Panc1 (cell line): ENCODE results near the gene PIP5K1A. TPM values are rescaled to one million over a fixed set of nuclear protein-coding genes. Genes with fewer than 3 reads are reported as not detected.

Experiments used
- ATAC-seq: fragments of 200-7000 bp; cut with Tn5 transposase; 2 replicates; pipeline ENCODE4 v1.9.1; 2020; ENCODE audit warnings: mild to moderate bottlenecking, moderate library complexity
- BruUV-seq: library from RNA; stranded (reverse); fragments of 400-500 nt; replicated peaks from 2 replicates; lab custom pipeline; 2021; lab: Mats Ljungman, UMichigan
- CTCF ChIA-PET: fragments of 300-600 bp; sonication (Branson Sonifier 250); formaldehyde crosslinking; loops from one replicate; lab custom pipeline; 2022; ENCODE audit warnings: antibody characterized with exemption; lab: Charles Lee
- POLR2A ChIA-PET: fragments of 300-600 bp; sonication (Branson Sonifier 250); formaldehyde crosslinking; loops from one replicate; lab custom pipeline; 2022; ENCODE audit warnings: antibody characterized with exemption; lab: Charles Lee
- DNase-seq: peaks from one replicate; pipeline ENCODE4 v3.0.0-alpha.2; 2010; ENCODE audit warnings: low read depth, low spot score
- H3K27ac ChIP-seq: 2 replicates; pipeline ENCODE4 v1.5.1; 2011; ENCODE audit warnings: mild to moderate bottlenecking, low read length, inconsistent platforms
- H3K27me3 ChIP-seq: fragments of 200-500 bp; sonication (Bioruptor generic); 2 replicates; pipeline ENCODE4 v1.6.0; 2014; ENCODE audit warnings: low read length, inconsistent platforms; ENCODE audit not compliant: control insufficient read depth, insufficient read depth
- H3K36me3 ChIP-seq: fragments of 200-500 bp; sonication (Bioruptor generic); 2 replicates; pipeline ENCODE4 v1.5.1; 2014; ENCODE audit warnings: inconsistent platforms, mild to moderate bottlenecking, low read length, moderate library complexity; ENCODE audit not compliant: control insufficient read depth, insufficient read depth
- H3K4me1 ChIP-seq: 2 replicates; pipeline ENCODE4 v1.5.1; 2011; ENCODE audit warnings: inconsistent platforms, mild to moderate bottlenecking, low read length, moderate library complexity; ENCODE audit not compliant: control insufficient read depth, insufficient read depth
- H3K4me3 ChIP-seq, 2 experiments: 2 replicates each; pipeline ENCODE4 v1.5.1; 2011 to 2012; ENCODE audit warnings: low read depth in 2 of 2, low read length in 2 of 2, mild to moderate bottlenecking in 2 of 2, inconsistent platforms in 1 of 2, moderate library complexity in 1 of 2
- H3K9me3 ChIP-seq: fragments of 200-500 bp; sonication (Bioruptor generic); 2 replicates; pipeline ENCODE4 v1.5.1; 2014; ENCODE audit warnings: low read depth, mild to moderate bottlenecking, inconsistent platforms, low read length, moderate library complexity; ENCODE audit not compliant: control insufficient read depth, insufficient read depth
- POLR2AphosphoS5 ChIP-seq: IDR thresholded peaks from 2 replicates; pipeline ENCODE4 v1.6.1; 2012; ENCODE audit warnings: mild to moderate bottlenecking, low read depth, low read length, moderate library complexity
- SIN3A ChIP-seq: IDR thresholded peaks from 2 replicates; pipeline ENCODE4 v1.6.1; 2012; ENCODE audit warnings: low read depth, mild to moderate bottlenecking, low read length, moderate library complexity, borderline replicate concordance; ENCODE audit not compliant: insufficient read depth
- TCF7L2 ChIP-seq: IDR thresholded peaks from 2 replicates; pipeline ENCODE4 v1.6.1; 2011; ENCODE audit warnings: mild to moderate bottlenecking, low read depth, low read length, inconsistent platforms
- in situ Hi-C: cut with HindIII; loops from 2 replicates; pipeline ENCODE4 v1.10.0; 2016; ENCODE audit warnings: low sequenced_read_pairs, low pct_unique_long_range_greater_than_20kb
- intact Hi-C: fragments of 100-400 bp; cut with micrococcal nuclease; formaldehyde crosslinking; loops from one replicate; pipeline ENCODE4 v1.10.0; 2022; ENCODE audit not compliant: unreplicated experiment
- total RNA-seq: library from RNA; stranded (reverse); gene quantifications from one replicate; pipeline ENCODE4 v1.2.1, GENCODE V29; 2021; ENCODE audit not compliant: unreplicated experiment
- TF ChIP-seq, protein P1 (sequence below), 2 experiments: IDR thresholded peaks; 2 replicates each; pipeline ENCODE4 v1.6.1; 2011 to 2012; ENCODE audit warnings: low read depth in 2 of 2, control low read depth in 1 of 2, low read length in 1 of 2, mild to moderate bottlenecking in 1 of 2, moderate library complexity in 1 of 2; ENCODE audit not compliant: insufficient read depth in 1 of 2
- TF ChIP-seq, protein P2 (sequence below): fragments of 450-650 bp; IDR thresholded peaks from 2 replicates; pipeline ENCODE4 v1.5.1; 2017; ENCODE audit warnings: mild to moderate bottlenecking

The PIP5K1A gene
- total RNA-seq, 1 experiment from 2014 or later: 78.9 TPM

DNA sequence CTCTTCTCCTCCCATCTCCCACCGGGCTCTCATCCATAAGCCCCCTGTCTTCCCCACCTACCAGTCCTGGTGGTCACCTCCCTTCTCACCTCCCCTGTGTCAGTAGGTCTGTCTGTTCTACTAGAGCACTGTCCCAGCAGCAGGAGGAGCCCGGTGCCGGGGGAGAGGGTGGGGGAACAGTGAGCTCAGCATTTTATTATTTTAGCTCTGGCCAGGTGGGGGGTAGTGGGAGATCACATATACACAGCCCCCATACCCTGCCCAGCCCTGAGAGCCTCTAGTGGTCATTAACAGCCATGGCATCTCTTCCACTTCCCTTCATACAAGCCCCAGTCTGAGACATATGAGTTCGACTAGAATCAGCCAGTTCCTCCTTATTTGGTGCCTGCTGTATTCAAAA is 22.5 kb upstream of the PIP5K1A start, which contains the start of gene TMOD4:
TMOD4 (minus strand) TSS at position 119 of the 400 bp plus-strand sequence. CDS start 1,106 bp downstream, outside the sequence.
- H3K4me1 ChIP-seq: no peaks in the 10 kb centered on the region
- H3K27ac ChIP-seq: no peak within 1 kb of the TSS
- CTCF ChIA-PET: interaction anchor here (0.5 kb wide), 1 partner anchor 84 kb away, joined by 5 read pairs; no protein-coding TSS in a partner anchor
- no TSS peak for BruUV-seq
- no peak within 1 kb of the TSS for H3K4me3 ChIP-seq
- in situ Hi-C loops (no loop called here), intact Hi-C loops (no loop called here)
- ATAC-seq (peak; percentile 78), DNase-seq (no peak)
- POLR2A ChIA-PET: no interaction called here
- H3K27me3 ChIP-seq: no peaks in the 10 kb centered on the region
- 0 out of 2 replicates have a peak, but pooled peaks cover 3% of the 10 kb centered on the region for H3K36me3 ChIP-seq
- no peaks in the 10 kb centered on the region for H3K9me3 ChIP-seq
- TF ChIP-seq, protein P1, sequence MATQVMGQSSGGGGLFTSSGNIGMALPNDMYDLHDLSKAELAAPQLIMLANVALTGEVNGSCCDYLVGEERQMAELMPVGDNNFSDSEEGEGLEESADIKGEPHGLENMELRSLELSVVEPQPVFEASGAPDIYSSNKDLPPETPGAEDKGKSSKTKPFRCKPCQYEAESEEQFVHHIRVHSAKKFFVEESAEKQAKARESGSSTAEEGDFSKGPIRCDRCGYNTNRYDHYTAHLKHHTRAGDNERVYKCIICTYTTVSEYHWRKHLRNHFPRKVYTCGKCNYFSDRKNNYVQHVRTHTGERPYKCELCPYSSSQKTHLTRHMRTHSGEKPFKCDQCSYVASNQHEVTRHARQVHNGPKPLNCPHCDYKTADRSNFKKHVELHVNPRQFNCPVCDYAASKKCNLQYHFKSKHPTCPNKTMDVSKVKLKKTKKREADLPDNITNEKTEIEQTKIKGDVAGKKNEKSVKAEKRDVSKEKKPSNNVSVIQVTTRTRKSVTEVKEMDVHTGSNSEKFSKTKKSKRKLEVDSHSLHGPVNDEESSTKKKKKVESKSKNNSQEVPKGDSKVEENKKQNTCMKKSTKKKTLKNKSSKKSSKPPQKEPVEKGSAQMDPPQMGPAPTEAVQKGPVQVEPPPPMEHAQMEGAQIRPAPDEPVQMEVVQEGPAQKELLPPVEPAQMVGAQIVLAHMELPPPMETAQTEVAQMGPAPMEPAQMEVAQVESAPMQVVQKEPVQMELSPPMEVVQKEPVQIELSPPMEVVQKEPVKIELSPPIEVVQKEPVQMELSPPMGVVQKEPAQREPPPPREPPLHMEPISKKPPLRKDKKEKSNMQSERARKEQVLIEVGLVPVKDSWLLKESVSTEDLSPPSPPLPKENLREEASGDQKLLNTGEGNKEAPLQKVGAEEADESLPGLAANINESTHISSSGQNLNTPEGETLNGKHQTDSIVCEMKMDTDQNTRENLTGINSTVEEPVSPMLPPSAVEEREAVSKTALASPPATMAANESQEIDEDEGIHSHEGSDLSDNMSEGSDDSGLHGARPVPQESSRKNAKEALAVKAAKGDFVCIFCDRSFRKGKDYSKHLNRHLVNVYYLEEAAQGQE (IDR thresholded peaks at IDR 0.05; ENCODE audit: insufficient read depth in 1 of 2, low read depth in 2 of 2, low read length in 1 of 2): no peak
- TF ChIP-seq TCF7L2 (no peak), POLR2AphosphoS5 (no peak), SIN3A (no peak)
- TF ChIP-seq, protein P2, sequence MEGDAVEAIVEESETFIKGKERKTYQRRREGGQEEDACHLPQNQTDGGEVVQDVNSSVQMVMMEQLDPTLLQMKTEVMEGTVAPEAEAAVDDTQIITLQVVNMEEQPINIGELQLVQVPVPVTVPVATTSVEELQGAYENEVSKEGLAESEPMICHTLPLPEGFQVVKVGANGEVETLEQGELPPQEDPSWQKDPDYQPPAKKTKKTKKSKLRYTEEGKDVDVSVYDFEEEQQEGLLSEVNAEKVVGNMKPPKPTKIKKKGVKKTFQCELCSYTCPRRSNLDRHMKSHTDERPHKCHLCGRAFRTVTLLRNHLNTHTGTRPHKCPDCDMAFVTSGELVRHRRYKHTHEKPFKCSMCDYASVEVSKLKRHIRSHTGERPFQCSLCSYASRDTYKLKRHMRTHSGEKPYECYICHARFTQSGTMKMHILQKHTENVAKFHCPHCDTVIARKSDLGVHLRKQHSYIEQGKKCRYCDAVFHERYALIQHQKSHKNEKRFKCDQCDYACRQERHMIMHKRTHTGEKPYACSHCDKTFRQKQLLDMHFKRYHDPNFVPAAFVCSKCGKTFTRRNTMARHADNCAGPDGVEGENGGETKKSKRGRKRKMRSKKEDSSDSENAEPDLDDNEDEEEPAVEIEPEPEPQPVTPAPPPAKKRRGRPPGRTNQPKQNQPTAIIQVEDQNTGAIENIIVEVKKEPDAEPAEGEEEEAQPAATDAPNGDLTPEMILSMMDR: peak; percentile 73; the same call in 1 of the 2 replicates

DNA sequence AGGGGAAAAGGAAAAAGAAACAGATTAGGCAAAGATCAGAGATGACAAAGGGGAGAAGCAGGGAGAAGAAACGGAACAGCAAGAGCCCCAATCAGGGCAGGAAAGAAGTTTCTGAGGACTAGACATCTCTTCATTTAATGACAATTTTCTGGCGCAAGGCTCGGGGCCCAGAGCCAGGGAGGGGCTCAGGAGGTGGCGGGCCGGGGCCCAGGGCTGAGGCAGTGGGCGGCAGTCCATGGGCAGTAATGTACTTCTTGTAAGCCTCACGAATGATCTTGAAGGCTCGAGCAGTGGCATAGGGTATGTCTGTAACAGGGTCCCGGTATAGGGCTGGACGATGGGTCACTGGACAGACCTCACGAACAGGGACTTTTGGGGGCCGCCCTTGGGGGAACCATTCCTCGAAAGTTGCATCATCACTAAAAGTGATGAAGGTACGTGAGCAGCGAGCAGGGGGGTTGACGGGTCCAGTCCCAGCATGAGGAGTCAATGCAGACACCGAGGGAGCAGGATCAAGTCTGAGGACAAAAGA is 21.8 kb upstream of the PIP5K1A start:
- Histone ChIP-seq H3K36me3 (0 out of 2 replicates have a peak, but pooled peaks cover 3% of the 10 kb centered on the region), H3K9me3 (no peaks in the 10 kb centered on the region), H3K4me1 (no peaks in the 10 kb centered on the region), H3K4me3 (no peak overlapping the region), H3K27me3 (no peaks in the 10 kb centered on the region), H3K27ac (no peak overlapping the region)
- DNase-seq (no peak), ATAC-seq (no peak)
- ChIA-PET POLR2A (no interaction called here), CTCF (interaction anchor here (0.5 kb wide), 1 partner anchor 85 kb away, joined by 5 read pairs; no protein-coding TSS in a partner anchor)
- BruUV-seq: no TSS peak
- intact Hi-C loops (no loop called here), in situ Hi-C loops (no loop called here)
- TF ChIP-seq TCF7L2 (no peak), SIN3A (no peak), POLR2AphosphoS5 (no peak)
- TF ChIP-seq, protein P1 (IDR thresholded peaks at IDR 0.05; ENCODE audit: insufficient read depth in 1 of 2, low read depth in 2 of 2, low read length in 1 of 2): no peak
- TF ChIP-seq, protein P2: no peak
